ENCODE data around the gene AJM1.

The AJM1 gene

DNA sequence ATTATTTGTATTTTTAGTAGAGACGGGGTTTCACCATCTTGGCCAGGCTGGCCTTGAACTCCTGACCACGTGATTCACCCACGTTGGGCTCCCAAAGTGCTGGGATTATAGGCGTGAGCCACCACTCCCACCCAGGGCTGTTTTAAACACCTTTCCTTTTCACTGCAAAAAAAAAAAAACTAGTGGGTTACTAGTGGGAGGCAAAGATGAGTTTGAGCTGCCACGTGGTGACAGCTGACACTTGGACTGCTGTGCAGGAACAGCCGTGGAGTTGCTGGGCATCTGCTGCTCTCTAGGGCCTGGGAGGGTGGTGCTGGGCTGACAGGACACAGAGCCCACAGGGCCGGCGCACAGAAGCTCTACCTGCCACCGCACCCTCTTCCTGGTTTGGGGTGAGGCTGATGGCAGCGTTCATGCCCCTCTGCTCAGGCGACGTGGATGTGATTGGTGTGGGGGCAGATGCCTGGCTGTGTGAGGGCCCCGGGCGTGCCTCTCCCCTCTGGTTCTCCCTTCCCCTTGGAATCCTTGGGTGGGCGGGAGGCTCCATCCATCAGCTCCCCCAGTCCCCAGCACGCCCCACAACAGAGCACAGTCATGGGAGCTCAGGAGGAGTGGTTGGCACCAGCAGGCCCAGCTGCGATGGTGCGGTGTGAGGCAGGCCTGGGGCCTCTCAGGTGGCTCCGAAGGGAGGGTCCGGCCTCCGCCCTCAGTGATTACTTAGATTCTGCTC lies 17.6 kb upstream of the AJM1 start:
- in situ Hi-C loops (cut with MboI; ENCODE audit: low pct_unique_long_range_greater_than_20kb, low sequenced_read_pairs, unreplicated experiment), result no loop called here
- DNase-seq (ENCODE audit: low spot score), result no peak
- TF ChIP-seq, protein P1, sequence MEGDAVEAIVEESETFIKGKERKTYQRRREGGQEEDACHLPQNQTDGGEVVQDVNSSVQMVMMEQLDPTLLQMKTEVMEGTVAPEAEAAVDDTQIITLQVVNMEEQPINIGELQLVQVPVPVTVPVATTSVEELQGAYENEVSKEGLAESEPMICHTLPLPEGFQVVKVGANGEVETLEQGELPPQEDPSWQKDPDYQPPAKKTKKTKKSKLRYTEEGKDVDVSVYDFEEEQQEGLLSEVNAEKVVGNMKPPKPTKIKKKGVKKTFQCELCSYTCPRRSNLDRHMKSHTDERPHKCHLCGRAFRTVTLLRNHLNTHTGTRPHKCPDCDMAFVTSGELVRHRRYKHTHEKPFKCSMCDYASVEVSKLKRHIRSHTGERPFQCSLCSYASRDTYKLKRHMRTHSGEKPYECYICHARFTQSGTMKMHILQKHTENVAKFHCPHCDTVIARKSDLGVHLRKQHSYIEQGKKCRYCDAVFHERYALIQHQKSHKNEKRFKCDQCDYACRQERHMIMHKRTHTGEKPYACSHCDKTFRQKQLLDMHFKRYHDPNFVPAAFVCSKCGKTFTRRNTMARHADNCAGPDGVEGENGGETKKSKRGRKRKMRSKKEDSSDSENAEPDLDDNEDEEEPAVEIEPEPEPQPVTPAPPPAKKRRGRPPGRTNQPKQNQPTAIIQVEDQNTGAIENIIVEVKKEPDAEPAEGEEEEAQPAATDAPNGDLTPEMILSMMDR (IDR thresholded peaks at IDR 0.05; ENCODE audit: extremely low read depth, insufficient read depth, missing control alignments), result no peak

DNA sequence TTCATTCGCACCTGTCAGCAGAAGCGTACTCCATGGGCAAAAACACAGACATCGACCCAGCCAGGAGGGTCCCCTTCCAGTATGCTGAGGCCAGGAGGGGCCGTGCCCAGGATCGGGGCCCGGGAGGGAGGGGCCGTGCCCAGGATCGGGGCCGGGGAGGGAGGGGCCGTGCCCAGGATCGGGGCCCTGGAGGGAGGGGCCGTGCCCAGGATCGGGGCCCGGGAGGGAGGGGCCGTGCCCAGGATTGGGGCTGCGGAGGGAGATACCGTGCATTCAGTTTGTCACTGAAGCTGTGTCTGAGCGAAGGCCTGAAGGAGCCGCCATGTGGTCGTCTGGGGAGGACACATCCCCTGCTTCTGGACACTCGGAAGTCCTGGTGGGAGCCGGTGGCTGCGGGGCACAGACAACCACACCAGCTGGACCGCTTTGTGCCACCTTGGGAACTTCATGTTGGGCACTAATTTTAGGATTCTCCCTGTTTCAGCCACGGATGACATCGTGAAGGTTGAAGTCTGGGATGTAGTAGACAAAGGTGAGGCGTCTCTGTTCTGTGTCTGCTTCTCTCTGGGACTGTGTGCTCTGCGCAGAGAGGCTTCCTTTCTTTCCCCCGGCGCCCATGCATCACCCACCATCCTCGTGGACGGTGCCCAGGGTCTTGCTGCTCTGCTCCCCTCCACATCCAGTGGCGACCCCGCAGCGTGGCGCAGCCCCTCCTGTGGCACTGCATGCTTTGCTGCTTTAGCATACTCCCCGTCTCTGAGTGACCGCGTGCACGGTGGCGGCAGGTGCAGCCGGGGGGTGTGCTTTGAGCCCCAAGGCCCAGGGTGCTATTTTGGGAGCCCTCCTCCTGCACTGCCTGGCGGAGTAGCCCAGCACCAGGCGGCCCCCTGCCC lies 16.7 kb upstream of the AJM1 start:
- TF ChIP-seq, protein P1 (IDR thresholded peaks at IDR 0.05; ENCODE audit: extremely low read depth, insufficient read depth, missing control alignments), result no peak
- in situ Hi-C loops (cut with MboI; ENCODE audit: low pct_unique_long_range_greater_than_20kb, low sequenced_read_pairs, unreplicated experiment), result no loop called here
- no peak for DNase-seq (ENCODE audit: low spot score)

DNA sequence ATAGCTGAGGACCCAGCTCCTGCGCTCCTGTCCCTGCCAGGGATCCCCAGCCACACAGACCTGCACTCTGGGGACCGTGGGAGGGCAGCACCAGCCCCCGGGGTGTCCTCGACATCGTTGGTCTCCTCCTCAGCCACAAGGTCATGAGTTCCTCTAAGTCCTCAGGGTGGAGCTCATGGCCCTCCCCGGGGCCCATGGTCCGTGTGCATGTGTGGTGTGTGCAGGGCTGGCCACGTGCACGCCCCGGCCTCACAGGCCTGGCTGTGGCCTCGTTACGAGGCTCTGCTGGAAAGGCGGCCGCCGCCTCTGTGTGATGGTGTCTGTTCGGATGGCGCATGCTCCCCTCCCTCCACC lies 16.1 kb upstream of the AJM1 start:
- no peak for DNase-seq (ENCODE audit: low spot score)
- in situ Hi-C loops (cut with MboI; ENCODE audit: low pct_unique_long_range_greater_than_20kb, low sequenced_read_pairs, unreplicated experiment), result no loop called here
- TF ChIP-seq, protein P1 (IDR thresholded peaks at IDR 0.05; ENCODE audit: extremely low read depth, insufficient read depth, missing control alignments), result no peak

DNA sequence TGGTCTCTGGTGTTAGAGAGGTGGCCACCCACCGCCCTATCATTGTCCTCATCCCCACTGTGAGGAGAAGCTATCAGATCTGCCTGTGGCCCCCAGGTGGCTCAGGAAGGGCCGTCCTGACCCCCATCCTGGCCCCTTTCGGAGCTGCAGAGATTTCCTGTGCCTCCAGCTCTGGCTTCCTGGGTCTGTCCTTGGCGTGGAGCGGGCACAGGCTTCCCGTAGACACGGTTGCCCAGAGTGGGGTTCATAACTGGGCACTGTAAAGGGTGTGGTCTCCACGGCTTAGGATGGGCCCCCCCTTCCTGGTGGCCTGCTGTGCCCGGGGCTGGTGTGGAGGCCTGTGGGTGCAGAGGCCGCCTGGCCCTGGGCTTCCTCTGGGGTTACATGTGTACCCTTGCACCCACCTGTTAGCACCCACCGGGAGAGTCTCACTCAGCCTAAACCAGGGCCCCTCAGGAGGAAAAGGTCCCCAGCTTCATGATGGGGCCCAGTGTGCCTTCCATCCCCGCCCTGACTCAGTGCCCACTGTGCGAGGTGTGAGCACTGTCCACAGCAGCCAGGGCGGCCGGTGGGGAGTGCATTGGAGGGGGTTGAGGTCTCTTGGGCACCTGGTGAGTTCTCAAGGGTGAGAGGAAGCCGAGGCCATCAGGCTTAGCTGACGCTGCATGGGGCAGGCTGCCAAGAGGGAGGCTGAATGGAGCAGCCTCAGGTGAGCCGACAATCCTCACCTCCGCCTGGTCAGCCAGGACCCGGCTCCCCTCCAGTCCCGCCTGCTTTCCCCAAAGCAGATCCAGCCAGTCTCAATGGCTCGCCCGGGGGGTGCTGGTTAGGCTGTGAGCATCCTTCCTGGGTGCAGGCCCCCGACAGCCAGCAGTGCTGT lies 15.3 kb upstream of the AJM1 start:
- in situ Hi-C loops (cut with MboI; ENCODE audit: low pct_unique_long_range_greater_than_20kb, low sequenced_read_pairs, unreplicated experiment), result no loop called here
- DNase-seq (ENCODE audit: low spot score), result no peak
- TF ChIP-seq, protein P1 (IDR thresholded peaks at IDR 0.05; ENCODE audit: extremely low read depth, insufficient read depth, missing control alignments), result no peak

DNA sequence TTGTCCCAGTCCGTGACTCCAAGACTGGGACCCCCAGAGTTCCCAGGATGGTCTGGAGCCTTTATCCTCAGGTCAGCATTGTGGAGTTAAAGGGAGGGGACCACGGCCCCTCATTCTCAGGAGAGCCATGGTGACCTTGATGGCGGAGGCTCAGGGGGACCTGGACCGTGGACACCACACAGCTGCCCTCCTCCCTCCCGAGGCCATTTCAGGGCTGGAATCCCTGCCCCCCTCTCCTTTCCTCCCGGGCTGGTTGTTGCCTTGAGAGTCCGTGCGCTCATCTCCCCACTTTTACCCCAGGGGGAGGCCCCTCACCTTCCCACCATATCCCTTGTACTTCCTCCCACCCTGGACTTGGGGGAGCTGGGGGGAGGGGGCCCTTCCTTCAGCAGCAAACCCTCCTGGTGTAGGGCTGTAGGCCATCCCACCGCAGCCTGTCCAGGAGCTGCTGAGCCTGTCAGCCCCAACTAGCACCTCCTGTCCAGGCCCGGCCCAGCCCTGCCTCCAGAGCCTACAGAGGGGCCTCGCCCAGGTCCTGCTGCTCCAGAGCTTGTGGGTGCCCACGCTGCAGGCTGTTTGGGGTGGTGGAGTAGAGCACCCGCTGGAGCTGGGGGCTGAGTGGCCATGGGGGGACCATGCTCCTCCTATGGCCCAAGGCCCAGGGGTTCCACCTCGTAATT lies 14.3 kb upstream of the AJM1 start:
- in situ Hi-C loops (cut with MboI; ENCODE audit: low pct_unique_long_range_greater_than_20kb, low sequenced_read_pairs, unreplicated experiment), result no loop called here
- TF ChIP-seq, protein P1 (IDR thresholded peaks at IDR 0.05; ENCODE audit: extremely low read depth, insufficient read depth, missing control alignments), result no peak
- no peak for DNase-seq (ENCODE audit: low spot score)
